AG08396 (cell line): ENCODE data around the gene TREML1.
"Not testable (repeated sequence)": the region's sequence is repeated elsewhere in the genome, so short reads cannot be mapped to it uniquely, and the experiment has no call there.

Source experiments
- DNase-seq: peaks from one replicate; pipeline ENCODE4 v3.0.0; 2012; ENCODE audit warnings: low spot score, mixed read lengths

The TREML1 gene

GRCh38 chr6:41153992-41154625 is at the start of gene TREML1:
Gene TREML1 (minus strand): TSS chr6:41154347. CDS start chr6:41154288, 59 bp downstream.
- DNase-seq: no peak

GRCh38 chr6:41201764-41202173 is 47.6 kb upstream of the TREML1 start:
- no peak for DNase-seq

GRCh38 chr6:41200901-41201763 is 47.0 kb upstream of the TREML1 start, which contains the start of gene TREML2:
Gene TREML2 (minus strand): TSS chr6:41201149. CDS start chr6:41201008, 141 bp downstream.
- no peak for DNase-seq

- no peak for DNase-seq
Measured at GRCh38 chr6:41200296-41200900, 46.3 kb upstream of the TREML1 start.

GRCh38 chr6:41199552-41200246 is 45.6 kb upstream of the TREML1 start:
- DNase-seq: no peak

GRCh38 chr6:41197234-41197633 is 43.1 kb upstream of the TREML1 start:
- no peak for DNase-seq

- no peak for DNase-seq
Measured at GRCh38 chr6:41194386-41194785, 40.2 kb upstream of the TREML1 start.

GRCh38 chr6:41193884-41194283 is 39.7 kb upstream of the TREML1 start:
- no peak for DNase-seq

- no peak for DNase-seq
Measured at GRCh38 chr6:41193171-41193734, 39.1 kb upstream of the TREML1 start.

GRCh38 chr6:41191569-41191968 is 37.4 kb upstream of the TREML1 start:
- DNase-seq: peak; percentile 56

GRCh38 chr6:41190791-41191190 is 36.6 kb upstream of the TREML1 start:
- no peak for DNase-seq

GRCh38 chr6:41189967-41190366 is 35.8 kb upstream of the TREML1 start:
- DNase-seq: no peak

- not testable (repeated sequence) for DNase-seq
Measured at GRCh38 chr6:41189046-41189445, 34.9 kb upstream of the TREML1 start.

- no peak for DNase-seq
Measured at GRCh38 chr6:41187924-41188886, 34.1 kb upstream of the TREML1 start.

GRCh38 chr6:41186031-41186562 is 31.9 kb upstream of the TREML1 start:
- no peak for DNase-seq

GRCh38 chr6:41184761-41185160 is 30.6 kb upstream of the TREML1 start:
- no peak for DNase-seq

GRCh38 chr6:41182069-41183034 is 28.2 kb upstream of the TREML1 start:
- DNase-seq: peak; percentile 47

GRCh38 chr6:41181566-41181965 is 27.4 kb upstream of the TREML1 start:
- DNase-seq: no peak

- no peak for DNase-seq
Measured at GRCh38 chr6:41179163-41179562, 25.0 kb upstream of the TREML1 start.
